Spleen (tissue), 11 donors: Measurements from ENCODE around the gene RAB11FIP4. TPM values are rescaled to one million over a fixed set of nuclear protein-coding genes. Genes with fewer than 3 reads are reported as not detected.

ENCODE experiments used
- DNase-seq: peaks from one replicate; pipeline ENCODE4 v3.0.0-alpha.2; 2020
- H3K27ac ChIP-seq, 8 donors: fragments of 200-600 bp; sonication (generic) in 7 of 8; 1 replicate in 4 of 8; 2 replicates in 4 of 8; pipeline versions ENCODE4 v1.5.0 to v1.8.0; 2016 to 2021; ENCODE audit warnings: inconsistent platforms in 4 of 8, mild to moderate bottlenecking in 4 of 8, moderate library complexity in 1 of 8
- H3K27me3 ChIP-seq, 7 donors: fragments of 200-600 bp; sonication (generic) in 6 of 7; replicated peaks in 1 of 7; 1 replicate in 4 of 7; 2 replicates in 3 of 7; pipeline versions ENCODE4 v1.5.0 to v1.8.0; 2016 to 2021; ENCODE audit warnings: inconsistent platforms in 3 of 7, mild to moderate bottlenecking in 1 of 7
- H3K36me3 ChIP-seq, 6 donors: fragments of 200-600 bp; sonication (generic) in 5 of 6; 1 replicate in 4 of 6; 2 replicates in 2 of 6; pipeline versions ENCODE4 v1.5.0 to v1.8.0; 2016 to 2021; ENCODE audit warnings: inconsistent platforms in 2 of 6
- H3K4me1 ChIP-seq, 6 donors: fragments of 200-600 bp; sonication (generic) in 5 of 6; 1 replicate in 3 of 6; 2 replicates in 3 of 6; pipeline versions ENCODE4 v1.5.0 to v1.8.0; 2016 to 2021; ENCODE audit warnings: inconsistent platforms in 3 of 6
- H3K4me3 ChIP-seq, 8 donors: fragments of 200-600 bp; sonication (generic) in 7 of 8; 1 replicate in 4 of 8; 2 replicates in 4 of 8; pipeline versions ENCODE4 v1.5.0 to v1.8.0; 2016 to 2021; ENCODE audit warnings: inconsistent platforms in 4 of 8, mild to moderate bottlenecking in 4 of 8, moderate library complexity in 2 of 8
- H3K9me3 ChIP-seq, 8 donors: fragments of 200-600 bp; sonication (generic) in 7 of 8; 1 replicate in 4 of 8; 2 replicates in 4 of 8; pipeline versions ENCODE4 v1.5.0 to v1.8.0; 2016 to 2021; ENCODE audit warnings: inconsistent platforms in 4 of 8
- CTCF ChIP-seq, 11 experiments: fragments of 200-600 bp in 7 of 11; fragments of 450-650 bp in 4 of 11; sonication (generic) in 4 of 11; IDR thresholded peaks in 8 of 11; conservative IDR thresholded peaks in 3 of 11; 1 replicate in 7 of 11; 2 replicates in 4 of 11; pipeline versions ENCODE4 v1.4.0 to v1.8.0; 2016 to 2021; ENCODE audit warnings: antibody characterized with exemption in 11 of 11, inconsistent platforms in 4 of 11, mild to moderate bottlenecking in 1 of 11
- POLR2A ChIP-seq, 3 donors: fragments of 450-650 bp; IDR thresholded peaks; one replicate each; pipeline ENCODE4 v1.5.1; 2017; ENCODE audit warnings: antibody characterized with exemption in 3 of 3, mild to moderate bottlenecking in 1 of 3
- POLR2AphosphoS5 ChIP-seq, 3 donors: sonication (generic); formaldehyde crosslinking; IDR thresholded peaks; one replicate each; pipeline ENCODE4 v1.5.1; 2017; ENCODE audit warnings: antibody characterized with exemption in 3 of 3
- WGBS, 5 donors: extraction: QIAGEN DNeasy Blood & Tissue Kit in 3 of 5; methylation state at CpG; one replicate each; pipeline versions ENCODE4 v1.1.5 to v1.1.7; 2013 to 2018; 5-methylcytosine and 5-hydroxymethylcytosine counted together
- intact Hi-C: fragments of 100-400 bp; cut with DNase I; formaldehyde crosslinking; loops from one replicate; pipeline ENCODE4 v1.15.0; 2023; ENCODE audit warnings: low total_unique reads
- polyA plus RNA-seq, 3 donors: library from polyadenylated mRNA; stranded (reverse); fragments of 200-250 nt; gene quantifications; one replicate each; pipeline ENCODE4 v1.2.1, GENCODE V29; 2013
- total RNA-seq, 7 donors: library from RNA; depleted of rRNA in 3 of 7; stranded (reverse); fragments of >200 nt in 3 of 7; fragmentation: NEBNext Ultra II Directional in 4 of 7; extraction: Animal tissue kit (Norgen Biotek cat#: 25700) in 4 of 7; gene quantifications; one replicate each; pipeline versions ENCODE4 v1.1.0 to v1.2.1, GENCODE V29; 2016 to 2021
- donor health status: healthy with polysubstance abuse.
- donor health status: DM: no; HTN: no; CAD: no; lungs with moderate emphysema.
- donor health status: DM: no; HTN: no; CAD: no.
- donor health status: Bipolar disorder and iron deficiency.
- donor health status: healthy.
- donor health status: DM: no; HTN: no; CAD: no.
- donor health status: DM: yes; HTN: yes; CAD: no.

The RAB11FIP4 gene
- total and polyA plus RNA-seq, 10 donors, result 5.5 to 25.2 (median 20.9) TPM

- TF ChIP-seq POLR2AphosphoS5 (IDR thresholded peaks at IDR 0.05) (no peak), CTCF (IDR thresholded peaks at IDR 0.05 in 8 of 11, conservative IDR thresholded peaks at IDR 0.05 in 3 of 11) (no peak), POLR2A (IDR thresholded peaks at IDR 0.05) (no peak)
- Histone ChIP-seq H3K27me3 (peaks cover 0 to 13% (median 0%) of the 10 kb centered on the region in 7 donors), H3K9me3 (no peaks in the 10 kb centered on the region), H3K36me3 (no peaks in the 10 kb centered on the region), H3K27ac (peak overlapping the region in 2 of 8 donors; percentile 12 to 30), H3K4me3 (peak overlapping the region in 3 of 8 donors; percentile 56 to 76 (median 60)), H3K4me1 (peaks cover 5 to 64% (median 52%) of the 10 kb centered on the region in 6 donors)
- WGBS, 5 donors, result 72 to 83% (median 80%) methylated on average over 9 to 10 of the region's 10 CpGs
- no peak for DNase-seq
- intact Hi-C loops, result no loop called here
Measured at GRCh38 chr17:31560616-31561235, 169.3 kb downstream of the RAB11FIP4 start.

GRCh38 chr17:31561469-31562375, 170.2 kb downstream of the RAB11FIP4 start:
- H3K4me1 ChIP-seq, result peaks cover 5 to 68% (median 52%) of the 10 kb centered on the region in 6 donors
- no peaks in the 10 kb centered on the region for H3K36me3 ChIP-seq
- H3K9me3 ChIP-seq, result no peaks in the 10 kb centered on the region
- peak overlapping the region in 1 of 8 donors; percentile 5 for H3K4me3 ChIP-seq
- DNase-seq, result no peak
- TF ChIP-seq POLR2AphosphoS5 (IDR thresholded peaks at IDR 0.05), result no peak
- TF ChIP-seq POLR2A (IDR thresholded peaks at IDR 0.05), result no peak
- no peak for TF ChIP-seq CTCF (IDR thresholded peaks at IDR 0.05 in 8 of 11, conservative IDR thresholded peaks at IDR 0.05 in 3 of 11)
- H3K27me3 ChIP-seq, result peaks cover 0 to 13% (median 0%) of the 10 kb centered on the region in 7 donors
- WGBS, 5 donors, result 48 to 55% (median 52%) methylated on average over 9 of the region's 9 CpGs
- peak overlapping the region in 4 of 8 donors; percentile 12 to 57 (median 38) for H3K27ac ChIP-seq
- intact Hi-C loops, result no loop called here

GRCh38 chr17:31562376-31562840, 170.9 kb downstream of the RAB11FIP4 start:
- intact Hi-C loops, result no loop called here
- no peak overlapping the region for H3K4me3 ChIP-seq
- TF ChIP-seq POLR2A (IDR thresholded peaks at IDR 0.05) (no peak), CTCF (IDR thresholded peaks at IDR 0.05 in 8 of 11, conservative IDR thresholded peaks at IDR 0.05 in 3 of 11) (no peak), POLR2AphosphoS5 (IDR thresholded peaks at IDR 0.05) (no peak)
- peaks cover 5 to 75% (median 54%) of the 10 kb centered on the region in 6 donors for H3K4me1 ChIP-seq
- peak overlapping the region in 1 of 8 donors; percentile 57 for H3K27ac ChIP-seq
- H3K27me3 ChIP-seq, result peaks cover 0 to 13% (median 0%) of the 10 kb centered on the region in 7 donors
- H3K36me3 ChIP-seq, result no peaks in the 10 kb centered on the region
- H3K9me3 ChIP-seq, result no peaks in the 10 kb centered on the region
- 89 to 93% (median 92%) methylated on average over 8 of the region's 8 CpGs for WGBS, 5 donors
- no peak for DNase-seq
